GM21717 (cell line): ENCODE measurements around the gene ANKRD12.

Experiments
- ATAC-seq: cut with Tn5 transposase; IDR thresholded peaks from one replicate; pipeline ENCODE4 v1.9.1; 2021; ENCODE audit warnings: mild to moderate bottlenecking, moderate library complexity; ENCODE audit not compliant: unreplicated experiment

ANKRD12 gene

GRCh38 chr18:9177466-9177865 lies 40.9 kb downstream of the ANKRD12 start:
- ATAC-seq = no peak

GRCh38 chr18:9178557-9178956 lies 42.0 kb downstream of the ANKRD12 start:
- ATAC-seq = no peak

GRCh38 chr18:9181275-9181674 lies 44.7 kb downstream of the ANKRD12 start:
- no peak for ATAC-seq

- no peak for ATAC-seq
Measured at GRCh38 chr18:9182852-9183399, 46.3 kb downstream of the ANKRD12 start.

- no peak for ATAC-seq
Measured at GRCh38 chr18:9184998-9185613, 48.5 kb downstream of the ANKRD12 start.

GRCh38 chr18:9188359-9189231 lies 52.0 kb downstream of the ANKRD12 start:
- no peak for ATAC-seq

- no peak for ATAC-seq
Measured at GRCh38 chr18:9189491-9189890, 52.9 kb downstream of the ANKRD12 start.

- no peak for ATAC-seq
Measured at GRCh38 chr18:9191658-9192256, 55.2 kb downstream of the ANKRD12 start.

- ATAC-seq = no peak
Measured at GRCh38 chr18:9193031-9193430, 56.5 kb downstream of the ANKRD12 start.

- ATAC-seq = no peak
Measured at GRCh38 chr18:9196568-9196967, 60.0 kb downstream of the ANKRD12 start.

- ATAC-seq = no peak
Measured at GRCh38 chr18:9199681-9200080, 63.1 kb downstream of the ANKRD12 start.

GRCh38 chr18:9201224-9201623 lies 64.6 kb downstream of the ANKRD12 start:
- ATAC-seq = no peak

- no peak for ATAC-seq
Measured at GRCh38 chr18:9204659-9205058, 68.1 kb downstream of the ANKRD12 start.

- ATAC-seq = no peak
Measured at GRCh38 chr18:9206421-9206820, 69.8 kb downstream of the ANKRD12 start.

- no peak for ATAC-seq
Measured at GRCh38 chr18:9209279-9209678, 72.7 kb downstream of the ANKRD12 start.

- no peak for ATAC-seq
Measured at GRCh38 chr18:9210966-9211365, 74.4 kb downstream of the ANKRD12 start.

- ATAC-seq = no peak
Measured at GRCh38 chr18:9211955-9212354, 75.4 kb downstream of the ANKRD12 start.

GRCh38 chr18:9215221-9215933 lies 78.8 kb downstream of the ANKRD12 start:
- ATAC-seq = no peak

- ATAC-seq = no peak
Measured at GRCh38 chr18:9216459-9216858, 79.9 kb downstream of the ANKRD12 start.

- no peak for ATAC-seq
Measured at GRCh38 chr18:9217743-9218451, 81.3 kb downstream of the ANKRD12 start.
